Measurements from ENCODE around the gene FAM234B.

FAM234B gene

DNA sequence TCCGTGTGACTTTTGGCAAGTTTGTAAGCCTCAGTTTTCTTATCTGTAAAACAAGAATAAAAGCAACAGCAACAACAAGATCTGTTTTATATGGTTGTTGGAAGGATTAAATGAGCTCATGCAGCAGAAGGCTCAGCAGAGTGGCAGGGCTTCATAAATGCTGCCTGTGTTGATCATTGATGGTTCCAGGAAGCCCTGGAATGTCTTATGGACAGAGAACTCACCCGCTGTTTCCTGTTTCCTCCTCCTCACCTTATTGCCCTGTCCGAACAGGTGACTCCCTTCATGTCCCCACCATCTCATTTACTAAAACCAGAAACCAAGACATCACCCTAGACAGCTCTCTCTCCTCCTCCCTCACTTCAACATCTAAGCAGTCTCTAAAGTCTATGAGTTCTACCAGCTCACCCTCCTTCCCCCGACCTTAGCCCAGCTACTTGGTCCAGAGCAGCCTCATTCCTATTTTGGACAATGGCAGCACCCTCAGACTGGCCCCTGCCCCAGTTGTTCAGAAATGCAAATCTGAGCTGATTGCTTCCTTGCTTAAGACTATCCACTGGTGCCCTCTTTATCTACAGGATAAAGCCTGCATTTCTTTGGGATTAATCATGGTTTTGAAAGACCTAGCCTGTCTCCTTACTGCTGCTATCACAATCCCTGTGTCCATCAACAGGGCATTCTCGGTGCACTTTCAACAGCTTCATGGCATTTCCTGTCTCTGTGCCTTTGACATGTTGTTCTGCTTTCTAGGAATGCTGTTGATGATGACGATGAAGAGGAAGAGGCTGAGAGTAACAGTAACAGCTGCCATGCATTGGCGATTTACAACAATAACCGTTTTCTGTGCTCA is 80.7 kb downstream of the FAM234B start:
- no peak for DNase-seq

- DNase-seq, result no peak
Measured at GRCh38 chr12:13125996-13126395, 81.8 kb downstream of the FAM234B start.

DNA sequence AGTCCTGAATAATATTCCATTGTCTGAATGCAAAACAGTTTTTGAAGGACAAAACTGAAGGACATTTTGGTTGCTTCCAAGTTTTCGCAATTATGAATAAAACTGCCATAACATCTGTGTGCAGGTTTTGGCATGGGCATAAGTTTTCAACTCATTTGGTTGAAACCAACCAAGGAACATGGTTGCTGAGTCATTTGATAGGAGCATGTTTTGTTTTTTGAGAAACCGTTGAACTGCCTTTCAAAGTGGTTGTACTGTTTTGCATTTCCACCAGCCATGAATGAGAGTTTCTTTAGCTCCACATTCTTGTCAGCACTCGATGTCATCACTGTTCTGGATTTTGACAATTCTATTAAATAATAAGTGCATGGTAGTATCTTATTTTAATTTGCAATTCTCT is 82.3 kb downstream of the FAM234B start:
- peak; percentile 39 to 41 for DNase-seq

DNA sequence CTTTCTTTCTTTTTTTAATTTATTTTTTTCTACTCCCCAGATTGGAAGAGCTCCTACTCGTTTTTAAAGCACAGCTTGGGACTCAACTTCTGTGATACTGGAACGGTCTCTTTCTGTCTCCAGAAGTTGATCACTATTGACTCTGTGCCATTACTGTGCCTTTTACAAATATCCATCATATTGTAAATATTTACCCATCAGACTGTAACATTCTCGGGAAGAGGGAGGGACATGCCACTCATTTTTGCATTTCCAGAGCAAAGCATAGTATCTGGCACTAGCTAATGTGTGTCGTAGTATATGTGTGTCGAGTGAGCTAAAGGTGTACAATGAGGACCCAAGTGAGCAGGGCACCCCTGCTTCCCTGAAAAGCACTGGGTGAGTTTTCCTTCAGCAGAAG is 83.3 kb downstream of the FAM234B start:
- DNase-seq, result no peak

DNA sequence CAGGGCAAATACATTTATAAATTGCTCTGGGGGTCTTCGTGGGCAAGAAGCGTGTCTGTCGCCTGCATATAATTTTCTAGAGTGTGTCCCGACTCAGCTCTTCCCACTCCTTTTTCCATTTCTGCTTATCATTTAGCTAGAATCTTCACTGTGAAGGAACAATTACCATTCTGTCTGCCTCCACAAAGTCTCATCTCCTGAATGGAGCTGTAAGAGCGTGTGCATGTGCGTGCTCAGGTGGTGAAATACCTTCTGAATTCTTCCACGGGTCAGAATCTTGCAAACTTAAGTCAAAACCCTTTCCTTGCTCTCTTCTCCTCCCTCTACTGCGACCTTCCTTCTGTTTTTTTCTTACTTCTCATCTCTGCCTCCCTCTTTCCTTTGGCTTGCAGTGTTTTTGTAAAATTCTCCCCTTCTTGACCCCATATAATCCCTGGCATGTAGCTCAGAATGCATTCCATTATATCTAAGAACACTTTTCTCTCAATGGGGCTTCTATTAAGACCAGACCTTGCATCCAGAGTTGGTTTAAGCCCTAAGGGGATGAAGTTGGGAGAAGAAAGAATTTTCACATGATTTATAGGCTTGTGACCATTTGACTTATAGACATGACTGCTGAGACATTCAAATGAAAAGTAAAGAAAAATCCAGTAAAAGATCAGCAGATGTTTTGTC is 84.2 kb downstream of the FAM234B start:
- DNase-seq, result no peak

DNA sequence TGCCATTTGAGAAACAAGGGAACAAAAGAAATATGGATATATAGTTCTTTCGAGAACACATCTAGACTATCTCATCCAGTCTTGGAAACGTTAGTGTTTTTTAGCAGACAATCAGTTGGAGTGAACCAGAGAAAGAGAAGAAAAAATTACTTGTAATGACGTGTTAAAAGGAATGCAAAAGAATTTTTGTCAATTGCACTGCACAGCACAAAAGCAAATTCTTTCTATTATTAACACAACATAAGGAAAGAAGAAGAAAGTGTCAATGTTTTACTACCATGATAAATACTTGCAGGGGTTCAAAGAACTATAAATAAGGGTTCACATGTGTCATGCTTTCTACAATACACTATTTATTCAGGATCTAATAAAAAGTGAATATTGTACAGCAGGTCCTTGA is 86.8 kb downstream of the FAM234B start:
- no peak for DNase-seq

All from NCI-H526 (cell line).